K562 (cell line): ENCODE results near the gene IGSF21. TPM values are rescaled to one million over a fixed set of nuclear protein-coding genes. Genes with fewer than 3 reads are reported as not detected.

Experiments used
- ATF3 ChIP-seq, 2 experiments: fragments of 450-650 bp in 1 of 2; sonication (generic) in 1 of 2; formaldehyde crosslinking in 1 of 2; IDR thresholded peaks in 1 of 2; conservative IDR thresholded peaks in 1 of 2; 2 replicates each; pipeline versions ENCODE4 v1.6.1 to v1.8.1; 2016 to 2023; ENCODE audit warnings: mild to moderate bottlenecking in 2 of 2, moderate library complexity in 2 of 2, inconsistent platforms in 1 of 2, missing genetic modification reagents in 1 of 2
- CREB1 ChIP-seq, 2 experiments: sonication (generic) in 1 of 2; formaldehyde crosslinking in 1 of 2; IDR thresholded peaks; 2 replicates each; pipeline versions ENCODE4 v1.6.1 to v1.8.0; 2012 to 2022; ENCODE audit warnings: inconsistent platforms in 1 of 2, mild to moderate bottlenecking in 1 of 2, missing genetic modification reagents in 1 of 2, moderate library complexity in 1 of 2
- CUX1 ChIP-seq: fragments of 200-800 bp; sonication (Bioruptor generic); IDR thresholded peaks from 2 replicates; pipeline ENCODE4 v1.6.1; 2016; ENCODE audit warnings: missing genetic modification characterization, missing compliant biosample characterization
- ESRRB ChIP-seq: fragments of 250-450 bp; sonication (Bioruptor Pico); IDR thresholded peaks from 2 replicates; pipeline ENCODE4 v1.5.0; 2020; ENCODE audit warnings: mild to moderate bottlenecking, moderate library complexity, borderline replicate concordance
- GABPB1 ChIP-seq: sonication (generic); formaldehyde crosslinking; IDR thresholded peaks from 2 replicates; pipeline ENCODE4 v1.8.0; 2022; ENCODE audit warnings: mild to moderate bottlenecking, missing genetic modification reagents
- HDGF ChIP-seq: fragments of 450-650 bp; IDR thresholded peaks from 2 replicates; pipeline ENCODE4 v1.6.1; 2016
- JUNB ChIP-seq: fragments of 450-650 bp; formaldehyde crosslinking; conservative IDR thresholded peaks from 2 replicates; pipeline ENCODE4 v1.4.0; 2020; ENCODE audit warnings: mild to moderate bottlenecking
- KAT8 ChIP-seq: fragments of 450-650 bp; IDR thresholded peaks from 2 replicates; pipeline ENCODE4 v1.6.1; 2016; ENCODE audit warnings: low read depth, mild to moderate bottlenecking
- KLF10 ChIP-seq: fragments of 250-450 bp; sonication (Bioruptor Pico); IDR thresholded peaks from 2 replicates; pipeline ENCODE4 v1.6.1; 2021; ENCODE audit warnings: matching md5 sums
- LARP7 ChIP-seq: fragments of 450-650 bp; IDR thresholded peaks from 2 replicates; pipeline ENCODE4 v1.6.1; 2016
- NCOA2 ChIP-seq, 2 experiments: fragments of 450-650 bp; IDR thresholded peaks; 2 replicates each; pipeline ENCODE4 v1.6.1; 2018; ENCODE audit warnings: mild to moderate bottlenecking in 2 of 2, moderate library complexity in 1 of 2; ENCODE audit not compliant: partially characterized antibody in 2 of 2
- NR2C1 ChIP-seq, 2 experiments: fragments of 450-650 bp; IDR thresholded peaks; 2 replicates each; pipeline ENCODE4 v1.6.1; 2017; ENCODE audit warnings: mild to moderate bottlenecking in 2 of 2, antibody characterized with exemption in 1 of 2, inconsistent platforms in 1 of 2, missing compliant biosample characterization in 1 of 2, missing genetic modification characterization in 1 of 2
- SMARCA5 ChIP-seq: fragments of 450-650 bp; IDR thresholded peaks from 2 replicates; pipeline ENCODE4 v1.6.1; 2016
- WHSC1 ChIP-seq: IDR thresholded peaks from one replicate; pipeline ENCODE4 v1.6.1; 2012; ENCODE audit warnings: low read length, control low read depth, inconsistent platforms
- ZBTB33 ChIP-seq: sonication (generic); formaldehyde crosslinking; IDR thresholded peaks from 2 replicates; pipeline ENCODE4 v1.8.1; 2023; ENCODE audit warnings: mild to moderate bottlenecking, missing genetic modification reagents
- ZEB2 ChIP-seq: fragments of 450-650 bp; IDR thresholded peaks from 2 replicates; pipeline ENCODE4 v1.6.1; 2016
- ZNF263 ChIP-seq: sonication (generic); formaldehyde crosslinking; IDR thresholded peaks from 2 replicates; pipeline ENCODE4 v1.8.0; 2022; ENCODE audit warnings: mild to moderate bottlenecking, missing genetic modification reagents, borderline replicate concordance
- ZNF655 ChIP-seq: fragments of 250-450 bp; sonication (Bioruptor Pico); IDR thresholded peaks from 2 replicates; pipeline ENCODE4 v1.5.0; 2021
- polyA plus RNA-seq, 8 experiments: library from polyadenylated mRNA; depleted of rRNA in 4 of 8; stranded (reverse) in 5 of 8; unstranded in 3 of 8; fragments of >200 nt; fragmentation: Nextera tagmentation in 2 of 8; fragmentation: Illumina TruSeq in 1 of 8; extraction: Ambion mirVana in 2 of 8; extraction: Trizol in 1 of 8; gene quantifications; 2 replicates each; pipeline versions ENCODE4 v1.2.1 to v1.2.3, GENCODE V29; 2011 to 2014; ENCODE audit warnings: inconsistent platforms in 1 of 8, missing spikeins in 1 of 8
- total RNA-seq, 7 experiments: library from RNA; depleted of rRNA in 6 of 7; stranded (reverse); fragments of >200 nt in 6 of 7; fragmentation: Illumina TruSeq in 2 of 7; extraction: Trizol in 2 of 7; gene quantifications; 2 replicates each; pipeline versions ENCODE4 v1.2.1 to v1.2.3, GENCODE V29; 2011 to 2021; ENCODE audit warnings: low replicate concordance in 1 of 7

Gene IGSF21
- total and polyA plus RNA-seq, 9 of the 15 experiments (the other 6 are each of a cell fraction or from before 2014, with no cell fraction given), result not detected

GRCh38 chr1:18413541-18414305 lies 306.1 kb downstream of the IGSF21 start (continued):
- TF ChIP-seq ATF3 (IDR thresholded peaks at IDR 0.05), result peak; percentile 64
- TF ChIP-seq ATF3 (CRISPR knock-in tag; conservative IDR thresholded peaks at IDR 0.05), result no peak
- 0 out of 2 replicates have a peak, but pooled peaks have one; percentile 33 for TF ChIP-seq ZEB2
- TF ChIP-seq ESRRB (CRISPR knock-in tag), result no peak
- no peak for TF ChIP-seq KLF10 (CRISPR knock-in tag)
- no peak for TF ChIP-seq GABPB1 (CRISPR knock-in tag)
- peak; percentile 62; the same call in 1 of the 2 replicates for TF ChIP-seq JUNB (CRISPR knock-in tag)
- no peak for TF ChIP-seq ZNF655
- no peak for TF ChIP-seq ZBTB33
- TF ChIP-seq ZNF263 (CRISPR knock-in tag), result no peak
- no peak for TF ChIP-seq HDGF
- TF ChIP-seq NCOA2 (IDR thresholded peaks at IDR 0.05; ENCODE audit: partially characterized antibody in 2 of 2), result no peak
- TF ChIP-seq NR2C1 (IDR thresholded peaks at IDR 0.05), result no peak
- TF ChIP-seq NR2C1 (tag; IDR thresholded peaks at IDR 0.05), result no peak
- no peak for TF ChIP-seq WHSC1
- no peak for TF ChIP-seq LARP7
- no peak for TF ChIP-seq CUX1 (CRISPR knock-in tag)
- no peak for TF ChIP-seq SMARCA5
- no peak for TF ChIP-seq CREB1 (IDR thresholded peaks at IDR 0.05)
- no peak for TF ChIP-seq CREB1 (CRISPR knock-in tag; IDR thresholded peaks at IDR 0.05)
- no peak for TF ChIP-seq KAT8
